ENCODE measurements around the gene CASQ1.

The CASQ1 gene

DNA sequence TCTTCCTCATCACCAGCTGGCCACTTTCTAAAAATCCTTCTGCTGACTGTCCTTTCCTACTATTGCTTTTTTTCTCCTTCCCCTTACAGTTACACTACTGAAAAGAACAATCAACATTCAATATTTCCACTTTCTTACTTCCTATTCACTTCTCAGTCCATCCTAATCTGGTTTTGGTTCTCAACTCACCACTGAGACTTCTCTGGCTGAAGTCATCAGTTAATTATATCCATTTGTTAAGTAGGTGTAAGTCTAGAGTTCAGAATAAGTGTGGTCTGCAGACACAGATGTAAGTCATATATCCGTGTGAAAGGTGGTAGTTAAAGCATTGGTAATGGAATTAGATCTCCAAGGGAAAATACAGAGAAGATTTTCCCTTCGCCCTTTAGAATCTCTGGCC, 36.2 kb downstream of the CASQ1 start:
- DNase-seq (ENCODE audit: low read depth) = no peak

GRCh38 chr1:160227034-160227433, 36.7 kb downstream of the CASQ1 start:
- DNase-seq (ENCODE audit: low read depth) = no peak

- DNase-seq (ENCODE audit: low read depth) = no peak
These were observed 37.2 kb downstream of the CASQ1 start for GRCh38 chr1:160227561-160227960.

DNA sequence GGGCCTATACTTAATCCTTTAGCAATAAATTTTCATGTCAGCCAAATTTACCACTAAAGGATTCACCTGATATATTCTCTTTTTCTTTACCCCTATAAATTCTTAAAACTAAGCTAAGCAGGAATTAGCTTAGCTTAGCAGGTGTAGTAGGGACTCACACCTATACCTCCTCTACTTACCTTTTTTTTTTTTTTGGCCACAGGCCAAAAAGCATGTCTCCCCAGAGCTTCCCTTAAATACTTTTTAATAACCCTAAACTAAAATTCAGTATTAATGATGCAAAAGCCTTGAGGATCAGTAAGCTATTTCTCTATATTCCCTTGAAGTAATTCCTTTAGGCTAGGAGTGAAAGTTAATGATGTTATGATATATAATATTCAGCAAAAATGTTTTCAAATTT, 38.1 kb downstream of the CASQ1 start:
- DNase-seq (ENCODE audit: low read depth) = no peak

DNA sequence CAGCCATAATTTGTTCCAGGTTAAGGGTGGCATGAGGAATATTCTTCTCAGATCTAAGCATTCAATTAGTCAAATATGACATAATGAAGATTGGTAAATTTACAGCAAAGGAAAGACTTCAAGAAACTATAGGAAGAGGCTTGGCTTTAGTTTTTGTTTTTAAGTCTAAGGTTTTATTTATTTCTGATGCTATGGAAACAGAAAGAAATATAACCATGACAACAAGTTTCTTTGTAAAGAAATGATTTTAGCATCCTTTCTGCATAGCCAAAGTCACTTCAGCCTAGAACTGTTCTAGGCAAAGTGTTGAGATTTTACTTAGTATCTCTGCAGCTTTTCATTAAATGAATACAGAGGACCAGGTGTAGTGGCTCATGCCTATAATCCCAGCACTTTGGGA, 42.5 kb downstream of the CASQ1 start:
- DNase-seq (ENCODE audit: low read depth) = no peak

DNA sequence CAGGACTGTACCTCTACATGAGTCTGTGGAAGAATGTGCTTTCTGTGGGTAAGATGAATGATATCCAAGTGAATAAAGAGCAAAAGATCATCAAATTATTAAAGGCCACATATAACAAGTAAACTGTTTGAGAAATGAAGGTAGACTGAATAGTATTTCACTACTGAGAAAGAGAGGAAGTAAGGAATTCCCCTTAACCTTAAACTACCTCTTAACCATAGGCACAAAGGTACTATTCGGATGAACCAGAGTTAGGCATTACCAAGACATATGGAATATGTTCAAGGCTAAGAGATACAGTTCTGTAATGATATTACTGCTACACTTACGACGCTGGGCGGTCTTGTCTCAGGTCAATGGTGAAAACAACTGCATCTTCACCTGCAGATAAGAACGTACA, 46.4 kb downstream of the CASQ1 start:
- DNase-seq (ENCODE audit: low read depth) = no peak

GRCh38 chr1:160237558-160237957, 47.2 kb downstream of the CASQ1 start:
- DNase-seq (ENCODE audit: low read depth) = no peak

- no peak for DNase-seq (ENCODE audit: low read depth)
These were observed 48.0 kb downstream of the CASQ1 start for GRCh38 chr1:160238408-160238807.

- no peak for DNase-seq (ENCODE audit: low read depth)
These were observed 49.4 kb downstream of the CASQ1 start for GRCh38 chr1:160239582-160240299.

DNA sequence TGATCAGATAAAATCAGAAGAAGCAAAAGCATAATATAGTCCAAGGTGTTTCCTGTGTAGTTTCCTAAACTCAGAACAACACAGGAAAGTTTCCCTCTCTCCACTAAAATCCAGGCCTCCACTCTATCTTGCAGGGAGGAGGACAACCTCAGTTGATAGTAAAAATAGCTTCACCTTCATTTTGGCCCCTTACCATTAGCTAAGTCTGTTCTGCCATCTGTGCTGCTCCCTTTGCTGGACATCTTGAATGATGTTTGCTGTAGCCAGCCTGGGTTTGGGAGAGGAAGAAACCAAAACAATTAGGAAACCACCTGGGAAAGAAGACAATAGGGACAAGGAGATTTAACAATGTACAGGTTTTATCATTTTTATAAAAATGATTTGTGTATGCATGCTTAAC, 53.4 kb downstream of the CASQ1 start:
- no peak for DNase-seq (ENCODE audit: low read depth)

DNA sequence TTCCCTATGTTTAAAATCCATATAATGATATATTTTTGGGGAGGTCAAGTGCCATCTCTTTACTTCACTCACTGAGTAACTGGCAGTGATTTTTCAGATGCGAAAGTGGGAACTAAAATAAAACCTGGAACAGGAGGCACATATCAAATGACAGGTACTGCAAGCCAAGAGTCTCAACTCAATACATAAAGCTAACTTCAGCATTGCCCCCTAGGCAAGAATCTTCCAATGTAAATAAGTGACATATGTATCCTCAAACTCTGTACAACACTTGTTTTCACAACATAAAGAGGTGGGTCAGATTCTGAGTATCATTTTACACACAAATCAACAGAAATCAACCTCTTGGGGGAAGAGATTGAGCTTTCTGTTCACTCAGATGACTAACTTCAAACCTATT, 53.8 kb downstream of the CASQ1 start:
- DNase-seq (ENCODE audit: low read depth) = no peak

DNA sequence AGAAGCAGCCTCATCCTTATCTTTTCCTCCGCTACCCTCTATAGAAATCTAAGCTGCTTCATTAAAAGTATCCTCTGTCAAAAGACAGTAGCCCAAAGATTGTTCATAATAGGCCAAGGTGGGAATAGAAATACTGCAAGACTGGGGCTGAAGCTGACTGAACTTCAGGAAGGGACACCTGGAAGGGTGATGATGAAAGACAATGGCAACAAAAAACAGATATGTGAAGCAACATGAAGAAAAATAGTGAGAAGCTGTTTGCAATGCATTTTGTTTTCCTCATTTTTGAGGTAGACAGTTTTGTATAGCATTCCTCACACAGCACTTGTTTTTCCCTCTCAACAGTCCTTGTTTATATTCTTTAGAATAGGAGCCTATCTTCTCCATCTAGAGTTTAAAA, 55.1 kb downstream of the CASQ1 start:
- DNase-seq (ENCODE audit: low read depth) = no peak

GRCh38 chr1:160247053-160247452, 56.7 kb downstream of the CASQ1 start:
- DNase-seq (ENCODE audit: low read depth) = no peak

DNA sequence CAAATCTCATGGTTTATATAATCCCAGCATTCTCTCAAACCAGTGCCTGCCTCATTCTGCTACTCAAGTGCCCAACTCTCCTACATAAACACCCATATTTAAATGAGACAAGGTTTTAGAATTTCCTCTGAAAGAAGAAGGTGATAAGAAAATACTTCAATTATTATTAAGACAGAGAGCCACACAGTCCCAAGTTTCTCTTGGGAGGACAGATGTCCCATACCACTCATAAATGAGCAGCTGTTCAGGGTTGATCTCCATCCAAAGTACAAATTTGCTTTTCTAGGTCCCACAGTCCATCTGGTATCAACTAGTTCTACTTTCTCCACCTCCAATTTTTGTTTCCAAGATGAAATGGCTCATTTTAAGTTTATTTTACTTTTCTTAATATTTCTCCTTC, 60.6 kb downstream of the CASQ1 start:
- DNase-seq (ENCODE audit: low read depth) = no peak
